Neural cell (in vitro differentiated cells): ENCODE measurements around the gene VPS13D. TPM values are rescaled to one million over a fixed set of nuclear protein-coding genes. Genes with fewer than 3 reads are reported as not detected.

ENCODE experiments used
- H2AFZ ChIP-seq: fragments of 200-600, 300-800 bp; sonication (generic), shearing (Covaris generic); 2 replicates; pipeline ENCODE4 v1.6.0; 2014; ENCODE audit warnings: low read depth, mild to moderate bottlenecking, antibody characterized with exemption, low read length, moderate library complexity
- H3F3A ChIP-seq: fragments of 200-600 bp; shearing (Covaris generic); 2 replicates; pipeline ENCODE4 v1.6.1; 2016; ENCODE audit warnings: mild to moderate bottlenecking, moderate library complexity, mixed read lengths, antibody characterized with exemption, low read length; ENCODE audit not compliant: insufficient read depth, poor library complexity, severe bottlenecking
- H3K27ac ChIP-seq: fragments of 200-600, 300-800 bp; sonication (generic), shearing (Covaris generic); 2 replicates; pipeline ENCODE4 v1.5.1; 2014; ENCODE audit warnings: mild to moderate bottlenecking, low read length, moderate library complexity
- H3K27me3 ChIP-seq: fragments of 300-800, 200-600 bp; sonication (generic), shearing (Covaris generic); 2 replicates; pipeline ENCODE4 v1.6.0; 2014; ENCODE audit warnings: mild to moderate bottlenecking, low read depth, low read length, moderate library complexity; ENCODE audit not compliant: insufficient read depth
- H3K36me3 ChIP-seq: fragments of 300-800, 200-600 bp; sonication (generic), shearing (Covaris generic); 2 replicates; pipeline ENCODE4 v1.5.1; 2014; ENCODE audit warnings: mild to moderate bottlenecking, antibody characterized with exemption, low read length, moderate library complexity; ENCODE audit not compliant: insufficient read depth
- H3K4me2 ChIP-seq: fragments of 300-800, 200-600 bp; sonication (generic), shearing (Covaris generic); 2 replicates; pipeline ENCODE4 v1.6.0; 2014; ENCODE audit warnings: mild to moderate bottlenecking, low read length
- H3K4me3 ChIP-seq: fragments of 300-800, 200-600 bp; sonication (generic), shearing (Covaris generic); 2 replicates; pipeline ENCODE4 v1.5.1; 2014; ENCODE audit warnings: mild to moderate bottlenecking, low read length, moderate library complexity
- H3K79me2 ChIP-seq: fragments of 200-600 bp; shearing (Covaris generic); replicated peaks from 2 replicates; pipeline ENCODE4 v1.6.0; 2014; ENCODE audit warnings: mild to moderate bottlenecking, low read length, moderate library complexity; ENCODE audit not compliant: insufficient read depth
- H3K9ac ChIP-seq: fragments of 300-800, 200-600 bp; sonication (generic), shearing (Covaris generic); 2 replicates; pipeline ENCODE4 v1.6.1; 2016; ENCODE audit warnings: mild to moderate bottlenecking, low read length, mixed read lengths
- H3K9me2 ChIP-seq: fragments of 200-600 bp; shearing (Covaris generic); 2 replicates; pipeline ENCODE4 v1.6.1; 2016; ENCODE audit warnings: mild to moderate bottlenecking, low read length, mixed read lengths; ENCODE audit not compliant: insufficient read depth
- H3K9me3 ChIP-seq: fragments of 200-600, 300-800 bp; sonication (generic), shearing (Covaris generic); 2 replicates; pipeline ENCODE4 v1.6.1; 2016; ENCODE audit warnings: mild to moderate bottlenecking, mixed run types, low read length, moderate library complexity, mixed read lengths
- H4K20me1 ChIP-seq: fragments of 200-600 bp; shearing (Covaris generic); 2 replicates; pipeline ENCODE4 v1.6.1; 2016; ENCODE audit warnings: mild to moderate bottlenecking, mixed run types; ENCODE audit not compliant: insufficient read depth
- CTCF ChIP-seq: fragments of 450-650 bp; IDR thresholded peaks from 2 replicates; pipeline ENCODE4 v1.5.1; 2014; ENCODE audit warnings: antibody characterized with exemption, mild to moderate bottlenecking, moderate library complexity; ENCODE audit not compliant: poor library complexity, severe bottlenecking
- EP300 ChIP-seq: fragments of 450-650 bp; conservative IDR thresholded peaks from 2 replicates; pipeline ENCODE4 v1.6.1; 2014; ENCODE audit warnings: antibody characterized with exemption, mild to moderate bottlenecking, moderate library complexity; ENCODE audit not compliant: poor library complexity, severe bottlenecking
- EZH2 ChIP-seq: fragments of 200-600, 300-800 bp; shearing (Covaris generic), sonication (generic); IDR thresholded peaks from 2 replicates; pipeline ENCODE4 v1.6.1; 2014; ENCODE audit warnings: antibody characterized with exemption, low read length, borderline replicate concordance, mild to moderate bottlenecking; ENCODE audit not compliant: insufficient read depth, poor library complexity, severe bottlenecking
- MXI1 ChIP-seq: fragments of 450-650 bp; conservative IDR thresholded peaks from 2 replicates; pipeline ENCODE4 v1.6.1; 2014; ENCODE audit warnings: antibody characterized with exemption, mild to moderate bottlenecking; ENCODE audit not compliant: poor library complexity, severe bottlenecking
- POLR2AphosphoS5 ChIP-seq: IDR thresholded peaks from 2 replicates; pipeline ENCODE4 v1.6.1; 2012
- RAD21 ChIP-seq: fragments of 450-650 bp; conservative IDR thresholded peaks from 2 replicates; pipeline ENCODE4 v1.6.1; 2014; ENCODE audit warnings: antibody characterized with exemption, mild to moderate bottlenecking, moderate library complexity
- REST ChIP-seq: IDR thresholded peaks from 2 replicates; pipeline ENCODE4 v1.6.1; 2012; ENCODE audit warnings: borderline replicate concordance
- SMC3 ChIP-seq: fragments of 450-650 bp; conservative IDR thresholded peaks from 2 replicates; pipeline ENCODE4 v1.6.1; 2014; ENCODE audit warnings: antibody characterized with exemption, mild to moderate bottlenecking, moderate library complexity; ENCODE audit not compliant: poor library complexity
- TAF1 ChIP-seq: IDR thresholded peaks from 2 replicates; pipeline ENCODE4 v1.6.1; 2012; ENCODE audit warnings: low read depth
- polyA plus RNA-seq: library from polyadenylated mRNA; depleted of rRNA; stranded (reverse); fragments of >200 nt; gene quantifications from 2 replicates; pipeline ENCODE4 v1.2.3, GENCODE V29; 2014

VPS13D gene
- polyA plus RNA-seq, 1 donor from 2014 or later: 24.5 TPM

GRCh38 chr1:12400027-12400693 is 170.3 kb downstream of the VPS13D start:
- no peaks in the 10 kb centered on the region for H3K27me3 ChIP-seq
- peaks cover 12% of the 10 kb centered on the region for H3K36me3 ChIP-seq
- no peaks in the 10 kb centered on the region for H3K9me3 ChIP-seq
- no peaks in the 10 kb centered on the region for H3K79me2 ChIP-seq
- H3K27ac ChIP-seq: no peak overlapping the region
- H3K4me2 ChIP-seq: no peak overlapping the region
- TF ChIP-seq REST (no peak), MXI1 (no peak), EP300 (no peak), EZH2 (no peak), SMC3 (no peak), RAD21 (no peak), POLR2AphosphoS5 (no peak), CTCF (no peak), TAF1 (no peak)
- H3K4me3 ChIP-seq: no peak overlapping the region
- no peak overlapping the region for H3K9ac ChIP-seq
- H2AFZ ChIP-seq: no peak overlapping the region
- no peaks in the 10 kb centered on the region for H3K9me2 ChIP-seq
- no peaks in the 10 kb centered on the region for H4K20me1 ChIP-seq
- no peaks in the 10 kb centered on the region for H3F3A ChIP-seq

GRCh38 chr1:12402159-12402673 is 172.4 kb downstream of the VPS13D start:
- Histone ChIP-seq H3K9ac (no peak overlapping the region), H3K4me3 (no peak overlapping the region), H3K27me3 (no peaks in the 10 kb centered on the region), H3F3A (no peaks in the 10 kb centered on the region), H3K79me2 (no peaks in the 10 kb centered on the region), H2AFZ (no peak overlapping the region), H3K9me3 (no peaks in the 10 kb centered on the region), H3K4me2 (no peak overlapping the region), H3K9me2 (no peaks in the 10 kb centered on the region), H4K20me1 (no peaks in the 10 kb centered on the region), H3K36me3 (peaks cover 12% of the 10 kb centered on the region), H3K27ac (no peak overlapping the region)
- no peak for TF ChIP-seq TAF1
- TF ChIP-seq RAD21: no peak
- TF ChIP-seq EZH2: no peak
- TF ChIP-seq REST: no peak
- TF ChIP-seq EP300: no peak
- no peak for TF ChIP-seq MXI1
- no peak for TF ChIP-seq CTCF
- no peak for TF ChIP-seq POLR2AphosphoS5
- no peak for TF ChIP-seq SMC3
